GM23338 (cell line): ENCODE results near the gene ECE2. TPM values are rescaled to one million over a fixed set of nuclear protein-coding genes. Genes with fewer than 3 reads are reported as not detected.

Experiments used
- ATAC-seq: fragments of 200-7000 bp; cut with Tn5 transposase; 3 replicates; pipeline ENCODE4 v1.9.1; 2020
- DNase-seq: peaks from one replicate; pipeline ENCODE4 v3.0.0-alpha.2; 2015; ENCODE audit warnings: low spot score
- H2AFZ ChIP-seq: fragments of 200-600 bp; sonication (generic); 2 replicates; pipeline ENCODE4 v1.8.0; 2016; ENCODE audit warnings: antibody characterized with exemption, mild to moderate bottlenecking, moderate library complexity
- H3F3A ChIP-seq: fragments of 200-600 bp; sonication (generic); replicated peaks from 2 replicates; pipeline ENCODE4 v1.8.0; 2017; ENCODE audit warnings: antibody characterized with exemption, mixed run types, low read depth
- H3K27ac ChIP-seq: fragments of 200-600 bp; sonication (generic); 2 replicates; pipeline ENCODE4 v1.6.1; 2016; ENCODE audit warnings: low read depth
- H3K27me3 ChIP-seq: fragments of 200-600 bp; sonication (generic); 2 replicates; pipeline ENCODE4 v1.8.0; 2016; ENCODE audit warnings: mild to moderate bottlenecking, mixed run types, moderate library complexity; ENCODE audit not compliant: insufficient read depth
- H3K36me3 ChIP-seq: fragments of 200-600 bp; sonication (generic); 2 replicates; pipeline ENCODE4 v1.8.0; 2016; ENCODE audit warnings: mild to moderate bottlenecking; ENCODE audit not compliant: insufficient read depth
- H3K4me1 ChIP-seq: fragments of 200-600 bp; sonication (generic); 2 replicates; pipeline ENCODE4 v1.8.0; 2016; ENCODE audit warnings: mild to moderate bottlenecking, moderate library complexity; ENCODE audit not compliant: insufficient read depth
- H3K4me2 ChIP-seq: fragments of 200-600 bp; sonication (generic); 2 replicates; pipeline ENCODE4 v1.7.1; 2017; ENCODE audit warnings: mixed run types
- H3K4me3 ChIP-seq: fragments of 200-600 bp; sonication (generic); 2 replicates; pipeline ENCODE4 v1.6.1; 2016; ENCODE audit warnings: mixed run types
- H3K79me2 ChIP-seq: fragments of 200-600 bp; sonication (generic); replicated peaks from 2 replicates; pipeline ENCODE4 v1.8.0; 2017; ENCODE audit warnings: mild to moderate bottlenecking; ENCODE audit not compliant: insufficient read depth
- H3K9me2 ChIP-seq: fragments of 200-600 bp; sonication (generic); 2 replicates; pipeline ENCODE4 v1.8.0; 2017; ENCODE audit not compliant: insufficient read depth
- H4K20me1 ChIP-seq: fragments of 200-600 bp; sonication (generic); replicated peaks from 2 replicates; pipeline ENCODE4 v1.8.0; 2017; ENCODE audit warnings: mild to moderate bottlenecking; ENCODE audit not compliant: insufficient read depth
- H3K27ac Mint-ChIP-seq: 2 replicates; pipeline ENCODE4 v1.8.0; 2020; ENCODE audit warnings: inconsistent platforms, mild to moderate bottlenecking, moderate library complexity, mixed read lengths
- H3K27me3 Mint-ChIP-seq: 3 replicates; pipeline ENCODE4 v1.8.0; 2022; ENCODE audit warnings: low read depth, mild to moderate bottlenecking, moderate library complexity, mixed read lengths, inconsistent platforms; ENCODE audit not compliant: insufficient read depth, poor library complexity
- H3K36me3 Mint-ChIP-seq: 3 replicates; pipeline ENCODE4 v1.8.0; 2021; ENCODE audit warnings: low read depth, mild to moderate bottlenecking, inconsistent platforms, moderate library complexity, mixed read lengths
- H3K4me1 Mint-ChIP-seq: 3 replicates; pipeline ENCODE4 v1.8.0; 2020; ENCODE audit warnings: mild to moderate bottlenecking, inconsistent platforms, mixed read lengths
- H3K4me3 Mint-ChIP-seq: 3 replicates; pipeline ENCODE4 v1.8.0; 2021; ENCODE audit warnings: moderate library complexity, mild to moderate bottlenecking, inconsistent platforms, mixed read lengths
- H3K9me3 Mint-ChIP-seq: 3 replicates; pipeline ENCODE4 v1.8.0; 2020; ENCODE audit warnings: moderate library complexity, mild to moderate bottlenecking, inconsistent platforms, mixed read lengths
- CREB1 ChIP-seq: fragments of 250-450 bp; sonication (Bioruptor Pico); IDR thresholded peaks from 2 replicates; pipeline ENCODE4 v1.5.0; 2020; ENCODE audit warnings: low read depth, mild to moderate bottlenecking, moderate library complexity
- ETS1 ChIP-seq: IDR thresholded peaks from 2 replicates; pipeline ENCODE4 v1.6.1; 2016; ENCODE audit warnings: antibody characterized with exemption
- EZH2 ChIP-seq: fragments of 200-600 bp; sonication (generic); IDR thresholded peaks from one replicate; pipeline ENCODE4 v1.8.0; 2017; ENCODE audit warnings: antibody characterized with exemption, mild to moderate bottlenecking, low read depth; ENCODE audit not compliant: unreplicated experiment
- EZH2phosphoT487 ChIP-seq: fragments of 200-600 bp; sonication (generic); IDR thresholded peaks from one replicate; pipeline ENCODE4 v1.8.1; 2018; ENCODE audit warnings: antibody characterized with exemption; ENCODE audit not compliant: unreplicated experiment
- JUNB ChIP-seq: IDR thresholded peaks from one replicate; pipeline ENCODE4 v1.6.1; 2016; ENCODE audit warnings: antibody characterized with exemption; ENCODE audit not compliant: unreplicated experiment
- NANOG ChIP-seq: IDR thresholded peaks from 2 replicates; pipeline ENCODE4 v1.6.1; 2016; ENCODE audit warnings: antibody characterized with exemption, borderline replicate concordance
- POLR2AphosphoS5 ChIP-seq: IDR thresholded peaks from 2 replicates; pipeline ENCODE4 v1.6.1; 2016; ENCODE audit warnings: antibody characterized with exemption, low read depth
- STAT1 ChIP-seq: IDR thresholded peaks from one replicate; pipeline ENCODE4 v1.6.1; 2016; ENCODE audit warnings: antibody characterized with exemption; ENCODE audit not compliant: unreplicated experiment
- ZNF114 ChIP-seq: fragments of 250-450 bp; sonication (Bioruptor Pico); IDR thresholded peaks from 2 replicates; pipeline ENCODE4 v1.5.0; 2020; ENCODE audit warnings: mild to moderate bottlenecking, moderate library complexity
- ZNF331 ChIP-seq: fragments of 250-450 bp; sonication (Bioruptor Pico); IDR thresholded peaks from 2 replicates; pipeline ENCODE4 v1.5.0; 2020; ENCODE audit warnings: low read depth, mild to moderate bottlenecking, moderate library complexity
- polyA plus RNA-seq: library from polyadenylated mRNA; unstranded; fragments of >200 nt; fragmentation: Nextera tagmentation; extraction: Ambion mirVana; gene quantifications from 2 replicates; pipeline ENCODE4 v1.2.1, GENCODE V29; 2016
- total RNA-seq: library from RNA; depleted of rRNA; stranded (reverse); fragments of >200 nt; shearing (Covaris generic); gene quantifications from 2 replicates; pipeline ENCODE4 v1.2.3, GENCODE V29; 2014
- TF ChIP-seq, protein P1 (sequence below): fragments of 250-450 bp; sonication (Bioruptor Pico); IDR thresholded peaks from 2 replicates; pipeline ENCODE4 v1.5.0; 2020; ENCODE audit warnings: mild to moderate bottlenecking, moderate library complexity
- TF ChIP-seq, protein P2 (sequence below), 2 experiments: fragments of 200-600 bp in 1 of 2; sonication (generic) in 1 of 2; conservative IDR thresholded peaks; 2 replicates each; pipeline versions ENCODE4 v1.5.1 to v1.6.1; 2016 to 2017; ENCODE audit warnings: antibody characterized with exemption in 2 of 2, low read depth in 2 of 2, mild to moderate bottlenecking in 2 of 2, moderate library complexity in 1 of 2
- TF ChIP-seq, protein P3 (sequence below): IDR thresholded peaks from one replicate; pipeline ENCODE4 v1.6.1; 2018; ENCODE audit warnings: antibody characterized with exemption; ENCODE audit not compliant: unreplicated experiment

Gene ECE2
- total and polyA plus RNA-seq, 2 experiments from 2014 or later, result 0.24 to 0.48 TPM

DNA sequence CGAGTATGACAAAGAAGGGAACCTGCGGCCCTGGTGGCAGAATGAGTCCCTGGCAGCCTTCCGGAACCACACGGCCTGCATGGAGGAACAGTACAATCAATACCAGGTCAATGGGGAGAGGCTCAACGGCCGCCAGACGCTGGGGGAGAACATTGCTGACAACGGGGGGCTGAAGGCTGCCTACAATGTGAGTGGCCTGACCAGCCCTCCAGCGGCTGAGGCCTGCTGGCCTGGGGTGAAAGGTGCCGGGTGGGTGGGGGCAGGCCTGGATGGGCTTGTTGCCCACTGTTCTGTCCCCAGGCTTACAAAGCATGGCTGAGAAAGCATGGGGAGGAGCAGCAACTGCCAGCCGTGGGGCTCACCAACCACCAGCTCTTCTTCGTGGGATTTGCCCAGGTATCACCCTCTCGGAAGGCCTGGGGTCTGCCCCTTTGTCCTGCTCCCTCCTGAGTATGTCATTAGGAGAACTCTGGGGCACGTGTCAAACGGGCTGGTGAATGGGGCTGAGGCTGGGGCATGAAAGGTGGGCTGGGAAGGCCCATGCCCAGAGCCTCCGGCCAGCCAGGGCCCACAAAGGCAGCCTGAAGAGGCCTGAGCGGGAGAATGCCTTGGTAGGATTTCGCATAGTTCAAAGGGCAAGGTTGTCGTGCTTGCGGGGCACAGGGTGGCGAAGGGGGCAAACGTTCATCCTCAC, 15.4 kb downstream of the ECE2 start:
- no peaks in the 10 kb centered on the region for H3K79me2 ChIP-seq
- H3K27me3 Mint-ChIP-seq, result peaks cover 8% of the 10 kb centered on the region
- no peaks in the 10 kb centered on the region for H3K9me3 Mint-ChIP-seq
- H3K4me1 Mint-ChIP-seq, result 0 out of 3 replicates have a peak, but pooled peaks cover 2% of the 10 kb centered on the region
- no peak for TF ChIP-seq EZH2phosphoT487
- TF ChIP-seq EZH2, result no peak
- TF ChIP-seq JUNB, result no peak
- no peak for TF ChIP-seq CREB1 (CRISPR knock-in tag)
- TF ChIP-seq POLR2AphosphoS5, result no peak
- TF ChIP-seq, protein P1, sequence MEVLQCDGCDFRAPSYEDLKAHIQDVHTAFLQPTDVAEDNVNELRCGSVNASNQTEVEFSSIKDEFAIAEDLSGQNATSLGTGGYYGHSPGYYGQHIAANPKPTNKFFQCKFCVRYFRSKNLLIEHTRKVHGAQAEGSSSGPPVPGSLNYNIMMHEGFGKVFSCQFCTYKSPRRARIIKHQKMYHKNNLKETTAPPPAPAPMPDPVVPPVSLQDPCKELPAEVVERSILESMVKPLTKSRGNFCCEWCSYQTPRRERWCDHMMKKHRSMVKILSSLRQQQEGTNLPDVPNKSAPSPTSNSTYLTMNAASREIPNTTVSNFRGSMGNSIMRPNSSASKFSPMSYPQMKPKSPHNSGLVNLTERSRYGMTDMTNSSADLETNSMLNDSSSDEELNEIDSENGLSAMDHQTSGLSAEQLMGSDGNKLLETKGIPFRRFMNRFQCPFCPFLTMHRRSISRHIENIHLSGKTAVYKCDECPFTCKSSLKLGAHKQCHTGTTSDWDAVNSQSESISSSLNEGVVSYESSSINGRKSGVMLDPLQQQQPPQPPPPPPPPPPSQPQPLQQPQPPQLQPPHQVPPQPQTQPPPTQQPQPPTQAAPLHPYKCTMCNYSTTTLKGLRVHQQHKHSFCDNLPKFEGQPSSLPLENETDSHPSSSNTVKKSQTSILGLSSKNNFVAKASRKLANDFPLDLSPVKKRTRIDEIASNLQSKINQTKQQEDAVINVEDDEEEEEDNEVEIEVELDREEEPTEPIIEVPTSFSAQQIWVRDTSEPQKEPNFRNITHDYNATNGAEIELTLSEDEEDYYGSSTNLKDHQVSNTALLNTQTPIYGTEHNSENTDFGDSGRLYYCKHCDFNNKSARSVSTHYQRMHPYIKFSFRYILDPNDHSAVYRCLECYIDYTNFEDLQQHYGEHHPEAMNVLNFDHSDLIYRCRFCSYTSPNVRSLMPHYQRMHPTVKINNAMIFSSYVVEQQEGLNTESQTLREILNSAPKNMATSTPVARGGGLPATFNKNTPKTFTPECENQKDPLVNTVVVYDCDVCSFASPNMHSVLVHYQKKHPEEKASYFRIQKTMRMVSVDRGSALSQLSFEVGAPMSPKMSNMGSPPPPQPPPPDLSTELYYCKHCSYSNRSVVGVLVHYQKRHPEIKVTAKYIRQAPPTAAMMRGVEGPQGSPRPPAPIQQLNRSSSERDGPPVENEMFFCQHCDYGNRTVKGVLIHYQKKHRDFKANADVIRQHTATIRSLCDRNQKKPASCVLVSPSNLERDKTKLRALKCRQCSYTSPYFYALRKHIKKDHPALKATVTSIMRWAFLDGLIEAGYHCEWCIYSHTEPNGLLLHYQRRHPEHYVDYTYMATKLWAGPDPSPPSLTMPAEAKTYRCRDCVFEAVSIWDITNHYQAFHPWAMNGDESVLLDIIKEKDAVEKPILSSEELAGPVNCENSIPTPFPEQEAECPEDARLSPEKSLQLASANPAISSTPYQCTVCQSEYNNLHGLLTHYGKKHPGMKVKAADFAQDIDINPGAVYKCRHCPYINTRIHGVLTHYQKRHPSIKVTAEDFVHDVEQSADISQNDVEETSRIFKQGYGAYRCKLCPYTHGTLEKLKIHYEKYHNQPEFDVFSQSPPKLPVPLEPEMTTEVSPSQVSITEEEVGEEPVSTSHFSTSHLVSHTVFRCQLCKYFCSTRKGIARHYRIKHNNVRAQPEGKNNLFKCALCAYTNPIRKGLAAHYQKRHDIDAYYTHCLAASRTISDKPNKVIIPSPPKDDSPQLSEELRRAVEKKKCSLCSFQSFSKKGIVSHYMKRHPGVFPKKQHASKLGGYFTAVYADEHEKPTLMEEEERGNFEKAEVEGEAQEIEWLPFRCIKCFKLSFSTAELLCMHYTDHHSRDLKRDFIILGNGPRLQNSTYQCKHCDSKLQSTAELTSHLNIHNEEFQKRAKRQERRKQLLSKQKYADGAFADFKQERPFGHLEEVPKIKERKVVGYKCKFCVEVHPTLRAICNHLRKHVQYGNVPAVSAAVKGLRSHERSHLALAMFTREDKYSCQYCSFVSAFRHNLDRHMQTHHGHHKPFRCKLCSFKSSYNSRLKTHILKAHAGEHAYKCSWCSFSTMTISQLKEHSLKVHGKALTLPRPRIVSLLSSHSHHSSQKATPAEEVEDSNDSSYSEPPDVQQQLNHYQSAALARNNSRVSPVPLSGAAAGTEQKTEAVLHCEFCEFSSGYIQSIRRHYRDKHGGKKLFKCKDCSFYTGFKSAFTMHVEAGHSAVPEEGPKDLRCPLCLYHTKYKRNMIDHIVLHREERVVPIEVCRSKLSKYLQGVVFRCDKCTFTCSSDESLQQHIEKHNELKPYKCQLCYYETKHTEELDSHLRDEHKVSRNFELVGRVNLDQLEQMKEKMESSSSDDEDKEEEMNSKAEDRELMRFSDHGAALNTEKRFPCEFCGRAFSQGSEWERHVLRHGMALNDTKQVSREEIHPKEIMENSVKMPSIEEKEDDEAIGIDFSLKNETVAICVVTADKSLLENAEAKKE (CRISPR knock-in tag), result no peak
- no peak for TF ChIP-seq NANOG
- TF ChIP-seq, protein P2, sequence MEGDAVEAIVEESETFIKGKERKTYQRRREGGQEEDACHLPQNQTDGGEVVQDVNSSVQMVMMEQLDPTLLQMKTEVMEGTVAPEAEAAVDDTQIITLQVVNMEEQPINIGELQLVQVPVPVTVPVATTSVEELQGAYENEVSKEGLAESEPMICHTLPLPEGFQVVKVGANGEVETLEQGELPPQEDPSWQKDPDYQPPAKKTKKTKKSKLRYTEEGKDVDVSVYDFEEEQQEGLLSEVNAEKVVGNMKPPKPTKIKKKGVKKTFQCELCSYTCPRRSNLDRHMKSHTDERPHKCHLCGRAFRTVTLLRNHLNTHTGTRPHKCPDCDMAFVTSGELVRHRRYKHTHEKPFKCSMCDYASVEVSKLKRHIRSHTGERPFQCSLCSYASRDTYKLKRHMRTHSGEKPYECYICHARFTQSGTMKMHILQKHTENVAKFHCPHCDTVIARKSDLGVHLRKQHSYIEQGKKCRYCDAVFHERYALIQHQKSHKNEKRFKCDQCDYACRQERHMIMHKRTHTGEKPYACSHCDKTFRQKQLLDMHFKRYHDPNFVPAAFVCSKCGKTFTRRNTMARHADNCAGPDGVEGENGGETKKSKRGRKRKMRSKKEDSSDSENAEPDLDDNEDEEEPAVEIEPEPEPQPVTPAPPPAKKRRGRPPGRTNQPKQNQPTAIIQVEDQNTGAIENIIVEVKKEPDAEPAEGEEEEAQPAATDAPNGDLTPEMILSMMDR (conservative IDR thresholded peaks at IDR 0.05; ENCODE audit: low read depth in 2 of 2), result no peak
- TF ChIP-seq ZNF114, result no peak
- TF ChIP-seq ZNF331, result no peak
- TF ChIP-seq STAT1, result no peak
- TF ChIP-seq, protein P3, sequence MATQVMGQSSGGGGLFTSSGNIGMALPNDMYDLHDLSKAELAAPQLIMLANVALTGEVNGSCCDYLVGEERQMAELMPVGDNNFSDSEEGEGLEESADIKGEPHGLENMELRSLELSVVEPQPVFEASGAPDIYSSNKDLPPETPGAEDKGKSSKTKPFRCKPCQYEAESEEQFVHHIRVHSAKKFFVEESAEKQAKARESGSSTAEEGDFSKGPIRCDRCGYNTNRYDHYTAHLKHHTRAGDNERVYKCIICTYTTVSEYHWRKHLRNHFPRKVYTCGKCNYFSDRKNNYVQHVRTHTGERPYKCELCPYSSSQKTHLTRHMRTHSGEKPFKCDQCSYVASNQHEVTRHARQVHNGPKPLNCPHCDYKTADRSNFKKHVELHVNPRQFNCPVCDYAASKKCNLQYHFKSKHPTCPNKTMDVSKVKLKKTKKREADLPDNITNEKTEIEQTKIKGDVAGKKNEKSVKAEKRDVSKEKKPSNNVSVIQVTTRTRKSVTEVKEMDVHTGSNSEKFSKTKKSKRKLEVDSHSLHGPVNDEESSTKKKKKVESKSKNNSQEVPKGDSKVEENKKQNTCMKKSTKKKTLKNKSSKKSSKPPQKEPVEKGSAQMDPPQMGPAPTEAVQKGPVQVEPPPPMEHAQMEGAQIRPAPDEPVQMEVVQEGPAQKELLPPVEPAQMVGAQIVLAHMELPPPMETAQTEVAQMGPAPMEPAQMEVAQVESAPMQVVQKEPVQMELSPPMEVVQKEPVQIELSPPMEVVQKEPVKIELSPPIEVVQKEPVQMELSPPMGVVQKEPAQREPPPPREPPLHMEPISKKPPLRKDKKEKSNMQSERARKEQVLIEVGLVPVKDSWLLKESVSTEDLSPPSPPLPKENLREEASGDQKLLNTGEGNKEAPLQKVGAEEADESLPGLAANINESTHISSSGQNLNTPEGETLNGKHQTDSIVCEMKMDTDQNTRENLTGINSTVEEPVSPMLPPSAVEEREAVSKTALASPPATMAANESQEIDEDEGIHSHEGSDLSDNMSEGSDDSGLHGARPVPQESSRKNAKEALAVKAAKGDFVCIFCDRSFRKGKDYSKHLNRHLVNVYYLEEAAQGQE, result no peak
- no peak for TF ChIP-seq ETS1
- no peaks in the 10 kb centered on the region for H3K27me3 ChIP-seq
- H3K4me3 ChIP-seq, result no peak overlapping the region
- no peaks in the 10 kb centered on the region for H3F3A ChIP-seq
- H3K9me2 ChIP-seq, result no peaks in the 10 kb centered on the region
- no peak overlapping the region for H3K27ac Mint-ChIP-seq
- H3K36me3 Mint-ChIP-seq, result no peaks in the 10 kb centered on the region
- H2AFZ ChIP-seq, result no peak overlapping the region
- no peak overlapping the region for H3K4me3 Mint-ChIP-seq
- no peaks in the 10 kb centered on the region for H3K4me1 ChIP-seq
- no peak overlapping the region for H3K27ac ChIP-seq
- no peak for ATAC-seq
- H3K36me3 ChIP-seq, result no peaks in the 10 kb centered on the region
- no peak overlapping the region for H3K4me2 ChIP-seq
- H4K20me1 ChIP-seq, result no peaks in the 10 kb centered on the region
- DNase-seq, result no peak
